HCT116 (cell line): Measurements from ENCODE around the gene RNF144B. TPM values are rescaled to one million over a fixed set of nuclear protein-coding genes. Genes with fewer than 3 reads are reported as not detected.
"Not testable (repeated sequence)": the region's sequence is repeated elsewhere in the genome, so short reads cannot be mapped to it uniquely, and the experiment has no call there.

Source experiments
- ATAC-seq: fragments of 200-7000 bp; cut with Tn5 transposase; 2 replicates; pipeline ENCODE4 v1.9.1; 2020; ENCODE audit warnings: mild to moderate bottlenecking, moderate library complexity
- BruUV-seq: library from RNA; stranded (reverse); fragments of 400-500 nt; replicated peaks from 2 replicates; lab custom pipeline; 2021; lab: Mats Ljungman, UMichigan
- CTCF ChIA-PET: fragments of 300-600 bp; sonication (Branson Sonifier 250); formaldehyde crosslinking; loops from one replicate; lab custom pipeline; 2021; ENCODE audit warnings: antibody characterized with exemption; lab: Charles Lee
- POLR2A ChIA-PET: fragments of 300-600, 350-600 bp; sonication (Branson Sonifier 250); formaldehyde crosslinking; loops from one replicate; lab custom pipeline; 2021; ENCODE audit warnings: antibody characterized with exemption; lab: Charles Lee
- RAD21 ChIA-PET, 2 experiments: fragments of 300-600 bp; sonication (Branson Sonifier 250); formaldehyde crosslinking; loops; one replicate each; lab custom pipeline; 2023; ENCODE audit warnings: low total read pairs in 2 of 2; ENCODE audit not compliant: uncharacterized antibody in 2 of 2, unreplicated experiment in 2 of 2, low non-redundant PET in 1 of 2; lab: Charles Lee
- DNase-seq: peaks from one replicate; pipeline ENCODE4 v3.0.0-alpha.2; 2010; ENCODE audit warnings: low read depth, low spot score
- H2AFZ ChIP-seq: fragments of 200-600 bp; shearing (Covaris generic), sonication (generic); 2 replicates; pipeline ENCODE4 v1.6.1; 2017; ENCODE audit warnings: low read depth, mixed run types, mixed read lengths, antibody characterized with exemption, low read length; ENCODE audit not compliant: poor library complexity, severe bottlenecking
- H3K27ac ChIP-seq: 2 replicates; pipeline ENCODE4 v1.5.1; 2012; ENCODE audit warnings: low read depth, low read length
- H3K27me3 ChIP-seq: fragments of 200-600 bp; sonication (generic); 2 replicates; pipeline ENCODE4 v1.6.1; 2016; ENCODE audit warnings: mixed run types, low read length, mixed read lengths; ENCODE audit not compliant: insufficient read depth
- H3K36me3 ChIP-seq, 2 experiments: fragments of 200-500 bp in 1 of 2; fragments of 200-600 bp in 1 of 2; sonication (Bioruptor generic) in 1 of 2; sonication (generic) in 1 of 2; 2 replicates each; pipeline versions ENCODE4 v1.5.1 to v1.6.1; 2014 to 2016; ENCODE audit warnings: low read length in 2 of 2, inconsistent platforms in 1 of 2, mixed read lengths in 1 of 2, mixed run types in 1 of 2; ENCODE audit not compliant: insufficient read depth in 2 of 2, control insufficient read depth in 1 of 2
- H3K4me1 ChIP-seq, 2 experiments: fragments of 200-600 bp in 1 of 2; sonication (generic) in 1 of 2; 2 replicates each; pipeline versions ENCODE4 v1.5.1 to v1.6.1; 2012 to 2017; ENCODE audit warnings: low read length in 2 of 2, inconsistent platforms in 1 of 2, mild to moderate bottlenecking in 1 of 2, mixed read lengths in 1 of 2, mixed run types in 1 of 2, moderate library complexity in 1 of 2; ENCODE audit not compliant: insufficient read depth in 2 of 2, control insufficient read depth in 1 of 2
- H3K4me2 ChIP-seq: fragments of 200-600 bp; sonication (generic); 2 replicates; pipeline ENCODE4 v1.6.1; 2017; ENCODE audit warnings: mixed run types, low read length, mixed read lengths
- H3K4me3 ChIP-seq, 2 experiments: fragments of 200-600 bp in 1 of 2; sonication (generic) in 1 of 2; replicated peaks in 1 of 2; 2 replicates each; pipeline ENCODE4 v1.5.1; 2011 to 2016; ENCODE audit warnings: low read length in 2 of 2, control low read depth in 1 of 2, low read depth in 1 of 2, mild to moderate bottlenecking in 1 of 2, mixed read lengths in 1 of 2, mixed run types in 1 of 2
- H3K79me2 ChIP-seq: fragments of 200-600 bp; sonication (generic); 2 replicates; pipeline ENCODE4 v1.6.1; 2017; ENCODE audit warnings: mild to moderate bottlenecking, mixed run types, low read length, moderate library complexity, mixed read lengths; ENCODE audit not compliant: insufficient read depth
- H3K9ac ChIP-seq: fragments of 200-600 bp; sonication (generic); 2 replicates; pipeline ENCODE4 v1.6.1; 2016; ENCODE audit warnings: low read length, mixed read lengths
- H3K9me2 ChIP-seq: fragments of 200-600 bp; sonication (generic), shearing (Covaris generic); 2 replicates; pipeline ENCODE4 v1.6.1; 2017; ENCODE audit warnings: mixed run types, mild to moderate bottlenecking, moderate library complexity; ENCODE audit not compliant: insufficient read depth
- H3K9me3 ChIP-seq, 2 experiments: fragments of 200-500 bp in 1 of 2; fragments of 200-600 bp in 1 of 2; sonication (Bioruptor generic) in 1 of 2; sonication (generic) in 1 of 2; 2 replicates each; pipeline ENCODE4 v1.6.1; 2014 to 2017; ENCODE audit warnings: low read length in 2 of 2, mixed read lengths in 2 of 2, inconsistent platforms in 1 of 2, low read depth in 1 of 2, mild to moderate bottlenecking in 1 of 2, mixed run types in 1 of 2, moderate library complexity in 1 of 2; ENCODE audit not compliant: control insufficient read depth in 1 of 2, insufficient read depth in 1 of 2
- H4K20me1 ChIP-seq: fragments of 200-600 bp; sonication (generic), shearing (Covaris generic); 2 replicates; pipeline ENCODE4 v1.6.1; 2017; ENCODE audit warnings: mixed run types, mild to moderate bottlenecking, moderate library complexity; ENCODE audit not compliant: insufficient read depth
- ATF3 ChIP-seq: IDR thresholded peaks from 2 replicates; pipeline ENCODE4 v1.6.1; 2012
- CBX3 ChIP-seq: IDR thresholded peaks from 2 replicates; pipeline ENCODE4 v1.6.1; 2012; ENCODE audit warnings: low read depth
- EZH2 ChIP-seq: fragments of 200-600 bp; sonication (generic); IDR thresholded peaks from 2 replicates; pipeline ENCODE4 v1.6.1; 2017; ENCODE audit warnings: antibody characterized with exemption, mixed run types
- EZH2phosphoT487 ChIP-seq: fragments of 200-600 bp; IDR thresholded peaks from 2 replicates; pipeline ENCODE4 v1.6.1; 2018; ENCODE audit warnings: antibody characterized with exemption, borderline replicate concordance
- FOSL1 ChIP-seq: IDR thresholded peaks from 2 replicates; pipeline ENCODE4 v1.6.1; 2012; ENCODE audit warnings: low read depth
- JUND ChIP-seq: IDR thresholded peaks from 2 replicates; pipeline ENCODE4 v1.6.1; 2012
- MAX ChIP-seq: IDR thresholded peaks from 2 replicates; pipeline ENCODE4 v1.6.1; 2012
- POLR2AphosphoS5 ChIP-seq: IDR thresholded peaks from 2 replicates; pipeline ENCODE4 v1.6.1; 2011; ENCODE audit warnings: mild to moderate bottlenecking, low read depth, low read length, moderate library complexity
- SRF ChIP-seq: IDR thresholded peaks from 2 replicates; pipeline ENCODE4 v1.6.1; 2012; ENCODE audit warnings: low read depth
- TCF7L2 ChIP-seq: IDR thresholded peaks from 2 replicates; pipeline ENCODE4 v1.7.0; 2011; ENCODE audit warnings: borderline replicate concordance, inconsistent platforms; ENCODE audit not compliant: insufficient read depth, insufficient read length; ENCODE audit errors: extremely low read depth
- ZBTB33 ChIP-seq: IDR thresholded peaks from 2 replicates; pipeline ENCODE4 v1.6.1; 2011; ENCODE audit warnings: mild to moderate bottlenecking, low read length, moderate library complexity; ENCODE audit not compliant: insufficient replicate concordance; ENCODE audit errors: extremely low read depth
- ZFX ChIP-seq: fragments of 450-650 bp; IDR thresholded peaks from 2 replicates; pipeline ENCODE4 v1.6.1; 2017
- ZNF274 ChIP-seq: fragments of 200-500 bp; sonication (Bioruptor generic); IDR thresholded peaks from 2 replicates; pipeline ENCODE4 v1.6.1; 2014; ENCODE audit warnings: mild to moderate bottlenecking, low read depth, low read length, inconsistent platforms
- intact Hi-C: fragments of 100-400 bp; cut with micrococcal nuclease; formaldehyde crosslinking; loops from 2 replicates; pipeline ENCODE4 v1.10.0; 2022
- total RNA-seq: library from RNA; stranded (reverse); gene quantifications from one replicate; pipeline ENCODE4 v1.2.1, GENCODE V29; 2021; ENCODE audit not compliant: unreplicated experiment

RNF144B gene
- total RNA-seq, 1 experiment from 2014 or later = 2.1 TPM

- no peaks in the 10 kb centered on the region for H3K36me3 ChIP-seq
- RAD21 ChIA-PET = no interaction called here
- CTCF ChIA-PET = no interaction called here
- H3K79me2 ChIP-seq = no peaks in the 10 kb centered on the region
- H3K27ac ChIP-seq = no peak overlapping the region
- no peaks in the 10 kb centered on the region for H3K4me1 ChIP-seq
- no peaks in the 10 kb centered on the region for H3K9me3 ChIP-seq
- POLR2A ChIA-PET = no interaction called here
- H3K9me2 ChIP-seq = no peaks in the 10 kb centered on the region
- intact Hi-C loops = no loop called here
- no peaks in the 10 kb centered on the region for H3K27me3 ChIP-seq
- TF ChIP-seq ZNF274 = no peak
- no peak for TF ChIP-seq EZH2
- no peak for TF ChIP-seq MAX
- no peak for TF ChIP-seq ZFX
- no peak for TF ChIP-seq EZH2phosphoT487
- no peak for TF ChIP-seq ZBTB33
- TF ChIP-seq TCF7L2 = no peak
- TF ChIP-seq SRF = no peak
- no peak for TF ChIP-seq POLR2AphosphoS5
- TF ChIP-seq JUND = no peak
- TF ChIP-seq FOSL1 = no peak
- no peak for TF ChIP-seq CBX3
- TF ChIP-seq ATF3 = no peak
- DNase-seq = no peak
- H4K20me1 ChIP-seq = no peaks in the 10 kb centered on the region
- H3K4me2 ChIP-seq = no peak overlapping the region
- no peak overlapping the region for H3K9ac ChIP-seq
- BruUV-seq = no TSS peak
- no peak overlapping the region for H2AFZ ChIP-seq
- ATAC-seq = no peak
- H3K4me3 ChIP-seq = no peak overlapping the region
These were observed 70.1 kb downstream of the RNF144B start for GRCh38 chr6:18457065-18457737.

GRCh38 chr6:18458086-18458485 is 70.9 kb downstream of the RNF144B start:
- H3K9ac ChIP-seq, intact Hi-C loops, H3K9me2 ChIP-seq, H3K79me2 ChIP-seq, RAD21 ChIA-PET, ATAC-seq, H3K4me1 ChIP-seq, CTCF ChIA-PET, H3K4me2 ChIP-seq, POLR2A ChIA-PET, H3K9me3 ChIP-seq, H4K20me1 ChIP-seq, H3K36me3 ChIP-seq, H3K27ac ChIP-seq, H3K27me3 ChIP-seq, BruUV-seq, H3K4me3 ChIP-seq, DNase-seq, H2AFZ ChIP-seq: not testable (repeated sequence)
